Adrenal gland (tissue), 19 donors: Measurements from ENCODE around the gene RRM1. TPM values are rescaled to one million over a fixed set of nuclear protein-coding genes. Genes with fewer than 3 reads are reported as not detected.

Experiments
- DNase-seq, 7 donors: peaks; one replicate each; pipeline ENCODE4 v3.0.0-alpha.2; 2019 to 2020
- H3K27ac ChIP-seq, 5 donors: fragments of 200-600 bp; sonication (generic) in 4 of 5; 1 replicate in 3 of 5; 2 replicates in 2 of 5; pipeline versions ENCODE4 v1.5.1 to v1.8.0; 2016 to 2020; ENCODE audit warnings: mild to moderate bottlenecking in 1 of 5
- H3K27me3 ChIP-seq: fragments of 200-600 bp; 2 replicates; pipeline ENCODE4 v1.8.0; 2021
- H3K36me3 ChIP-seq, 2 donors: fragments of 200-600 bp; replicated peaks in 1 of 2; 1 replicate in 1 of 2; 2 replicates in 1 of 2; pipeline versions ENCODE4 v1.5.1 to v1.8.0; 2018 to 2022
- H3K4me1 ChIP-seq, 2 donors: fragments of 200-600 bp; replicated peaks in 1 of 2; 1 replicate in 1 of 2; 2 replicates in 1 of 2; pipeline versions ENCODE4 v1.5.1 to v1.8.0; 2018 to 2021
- H3K4me3 ChIP-seq, 4 donors: fragments of 200-600 bp; sonication (generic) in 3 of 4; one replicate each; pipeline ENCODE4 v1.5.1; 2016 to 2018
- H3K9me3 ChIP-seq, 3 donors: fragments of 200-600 bp; sonication (generic) in 1 of 3; replicated peaks in 1 of 3; 1 replicate in 2 of 3; 2 replicates in 1 of 3; pipeline versions ENCODE4 v1.5.1 to v1.8.0; 2016 to 2021
- POLR2A ChIP-seq, 2 donors: fragments of 450-650 bp; IDR thresholded peaks; one replicate each; pipeline ENCODE4 v1.6.1; 2017; ENCODE audit warnings: antibody characterized with exemption in 2 of 2, mild to moderate bottlenecking in 2 of 2, moderate library complexity in 1 of 2
- WGBS, 4 donors: extraction: QIAGEN DNeasy Blood & Tissue Kit in 2 of 4; methylation state at CpG; one replicate each; pipeline versions ENCODE4 v1.1.5 to v1.1.7; 2013 to 2017; 5-methylcytosine and 5-hydroxymethylcytosine counted together
- intact Hi-C, 2 donors: fragments of 100-400 bp; cut with DNase I; formaldehyde crosslinking; loops; one replicate each; pipeline versions ENCODE4 v1.14.1 to v1.15.0; 2022 to 2023
- long read RNA-seq, 10 donors: library from polyadenylated mRNA in 3 of 10; unstranded in 2 of 10; stranded (forward) in 1 of 10; transcript quantifications; one replicate each; pipeline ENCODE4 v2.0.0 and lab custom pipeline, GENCODE V29; 2021 to 2026
- polyA plus RNA-seq, 3 donors: library from polyadenylated mRNA; stranded (reverse); fragments of 200-250 nt in 2 of 3; fragments of 350-450 nt in 1 of 3; fragmentation: Illumina TruSeq in 1 of 3; extraction: RNeasy Lipid Tissue Mini Kit (QIAGEN cat#74804) in 1 of 3; gene quantifications; one replicate each; pipeline ENCODE4 v1.2.3, GENCODE V29; 2013 to 2014
- total RNA-seq, 9 donors: library from RNA; depleted of rRNA in 4 of 9; stranded (reverse); fragments of >200 nt in 4 of 9; fragments of 120-200 nt in 1 of 9; fragmentation: NEBNext Ultra II Directional in 1 of 9; extraction: Animal tissue kit (Norgen Biotek cat#: 25700) in 1 of 9; gene quantifications; one replicate each; pipeline versions ENCODE4 v1.1.0 to v1.2.4, GENCODE V29; 2013 to 2023
- TF ChIP-seq, protein P1 (sequence below), 6 experiments: fragments of 450-650 bp in 4 of 6; fragments of 200-600 bp in 2 of 6; sonication (generic) in 1 of 6; IDR thresholded peaks; 1 replicate in 5 of 6; 2 replicates in 1 of 6; pipeline versions ENCODE4 v1.5.1 to v1.8.0; 2016 to 2021; ENCODE audit warnings: antibody characterized with exemption in 6 of 6, mild to moderate bottlenecking in 2 of 6, moderate library complexity in 1 of 6
- donor health status: healthy with polysubstance abuse.
- donor health status: Bipolar disorder and iron deficiency.
- donor health status: DM: yes; HTN: yes; CAD: no.
- donor health status: DM: no; HTN: no; CAD: no.
- donor health status: DM: no; HTN: no; CAD: no.
- donor health status: DM: yes; HTN: yes; CAD: no.

The RRM1 gene
- total RNA-seq: 10 to 100 TPM; 36.3 to 99.3 (median 61.4) TPM
- polyA plus RNA-seq: 10 to 100 TPM in 1 of 3 donors, 1 to 10 TPM in 2; 7.2 to 85.6 (median 7.3) TPM
- long read RNA-seq, donor 1, transcript RRM1-201 (19 exons, 3,076 nt): major isoform, 20 of 49 reads
- long read RNA-seq, donor 1, partial matches to known transcripts: 29 of 49 reads
- long read RNA-seq, donor 1, other reads (novel, unspliced or antisense): 0 of 49 reads
- long read RNA-seq, donor 2, transcript RRM1-201 (19 exons, 3,076 nt): major isoform, 8 of 25 reads
- long read RNA-seq, donor 2, partial matches to known transcripts: 16 of 25 reads
- long read RNA-seq, donor 2, other reads (novel, unspliced or antisense): 0 of 25 reads
- long read RNA-seq, donor 3, transcript RRM1-201 (19 exons, 3,076 nt): major isoform, 16 of 28 reads
- long read RNA-seq, donor 3, partial matches to known transcripts: 12 of 28 reads
- long read RNA-seq, donor 3, other reads (novel, unspliced or antisense): 0 of 28 reads
- long read RNA-seq, donor 4, transcript RRM1-201 (19 exons, 3,076 nt): major isoform, 37 of 46 reads
- long read RNA-seq, donor 4, partial matches to known transcripts: 8 of 46 reads
- long read RNA-seq, donor 4, other reads (novel, unspliced or antisense): 1 of 46 reads
- long read RNA-seq, donor 5, transcript RRM1-201 (19 exons, 3,076 nt): major isoform, 139 of 147 reads
- long read RNA-seq, donor 5, partial matches to known transcripts: 7 of 147 reads
- long read RNA-seq, donor 5, other reads (novel, unspliced or antisense): 1 of 147 reads
- long read RNA-seq, donor 6, transcript RRM1-201 (19 exons, 3,076 nt): major isoform, 10 of 13 reads
- long read RNA-seq, donor 6, partial matches to known transcripts: 2 of 13 reads
- long read RNA-seq, donor 6, other reads (novel, unspliced or antisense): 1 of 13 reads
- long read RNA-seq, donor 7, partial matches to known transcripts: 0 of 4 reads
- long read RNA-seq, donor 7, other reads (novel, unspliced or antisense): 0 of 4 reads
- long read RNA-seq, donor 8, transcript RRM1-201 (19 exons, 3,076 nt): major isoform, 22 of 53 reads
- long read RNA-seq, donor 8, partial matches to known transcripts: 31 of 53 reads
- long read RNA-seq, donor 8, other reads (novel, unspliced or antisense): 0 of 53 reads
- long read RNA-seq, donor 9, transcript RRM1-201 (19 exons, 3,076 nt): major isoform, 15 of 28 reads
- long read RNA-seq, donor 9, partial matches to known transcripts: 12 of 28 reads
- long read RNA-seq, donor 9, other reads (novel, unspliced or antisense): 0 of 28 reads
- long read RNA-seq, donor 10, partial matches to known transcripts: 9 of 11 reads
- long read RNA-seq, donor 10, other reads (novel, unspliced or antisense): 0 of 11 reads

- H3K4me1 ChIP-seq: peaks cover 4 to 25% of the 10 kb centered on the region in 2 donors
- intact Hi-C loops: no loop called here
- H3K4me3 ChIP-seq: peak within 1 kb of the TSS; percentile 59 to 94 (median 80)
- WGBS, 4 donors: 0 to 1% (median 0%) methylated on average over 51 to 74 of the region's 74 CpGs
- peak within 1 kb of the TSS; percentile 70 to 98 (median 93) for H3K27ac ChIP-seq
- no peaks in the 10 kb centered on the region for H3K27me3 ChIP-seq
- H3K36me3 ChIP-seq: no peaks in the 10 kb centered on the region
- peak; percentile 34 to 84 for TF ChIP-seq POLR2A (IDR thresholded peaks at IDR 0.05)
- TF ChIP-seq, protein P1, sequence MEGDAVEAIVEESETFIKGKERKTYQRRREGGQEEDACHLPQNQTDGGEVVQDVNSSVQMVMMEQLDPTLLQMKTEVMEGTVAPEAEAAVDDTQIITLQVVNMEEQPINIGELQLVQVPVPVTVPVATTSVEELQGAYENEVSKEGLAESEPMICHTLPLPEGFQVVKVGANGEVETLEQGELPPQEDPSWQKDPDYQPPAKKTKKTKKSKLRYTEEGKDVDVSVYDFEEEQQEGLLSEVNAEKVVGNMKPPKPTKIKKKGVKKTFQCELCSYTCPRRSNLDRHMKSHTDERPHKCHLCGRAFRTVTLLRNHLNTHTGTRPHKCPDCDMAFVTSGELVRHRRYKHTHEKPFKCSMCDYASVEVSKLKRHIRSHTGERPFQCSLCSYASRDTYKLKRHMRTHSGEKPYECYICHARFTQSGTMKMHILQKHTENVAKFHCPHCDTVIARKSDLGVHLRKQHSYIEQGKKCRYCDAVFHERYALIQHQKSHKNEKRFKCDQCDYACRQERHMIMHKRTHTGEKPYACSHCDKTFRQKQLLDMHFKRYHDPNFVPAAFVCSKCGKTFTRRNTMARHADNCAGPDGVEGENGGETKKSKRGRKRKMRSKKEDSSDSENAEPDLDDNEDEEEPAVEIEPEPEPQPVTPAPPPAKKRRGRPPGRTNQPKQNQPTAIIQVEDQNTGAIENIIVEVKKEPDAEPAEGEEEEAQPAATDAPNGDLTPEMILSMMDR (IDR thresholded peaks at IDR 0.05): no peak
- DNase-seq: peak; percentile 93 to 98 (median 96)
- H3K9me3 ChIP-seq: no peaks in the 10 kb centered on the region
Observed at GRCh38 chr11:4094348-4095291, at the start of gene RRM1. Gene RRM1 (plus strand): TSS chr11:4094799. CDS start chr11:4095013, 214 bp downstream.

DNA sequence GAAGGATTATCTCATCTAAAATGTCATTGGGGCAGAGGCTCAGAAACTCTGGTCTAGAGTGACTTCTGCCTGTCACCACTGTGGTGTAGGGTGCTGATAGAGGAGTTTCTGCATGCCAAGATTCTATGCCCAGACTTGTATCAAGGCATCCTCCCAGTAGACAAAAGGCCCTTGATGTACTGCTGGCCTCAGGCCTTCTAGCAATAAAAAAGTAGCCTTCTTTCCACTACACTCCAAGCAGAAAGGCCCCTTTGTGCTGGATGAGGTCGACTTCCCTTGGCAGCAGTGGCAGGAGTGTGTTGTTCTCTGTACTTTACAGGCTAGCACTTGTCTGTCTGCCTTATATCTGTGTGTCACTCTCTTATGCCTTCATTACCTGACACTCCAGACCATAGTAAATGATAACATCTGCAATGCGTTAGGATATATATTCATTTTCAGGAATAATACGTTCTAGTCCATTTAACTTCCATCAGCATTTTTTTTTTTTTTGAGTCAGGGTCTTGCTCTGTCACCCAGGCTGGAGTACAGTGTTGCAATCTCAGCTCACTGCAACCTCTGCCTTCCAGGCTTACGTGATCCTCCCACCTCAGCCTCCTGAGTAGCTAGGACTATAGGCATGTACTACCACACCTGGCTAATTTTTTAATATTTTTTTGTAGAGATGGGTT lies 49.5 kb upstream of the RRM1 start:
- no peak for DNase-seq
- intact Hi-C loops: no loop called here
- Histone ChIP-seq H3K27ac (peak overlapping the region in 2 of 5 donors; percentile 31 to 45), H3K9me3 (no peaks in the 10 kb centered on the region), H3K4me3 (no peak overlapping the region), H3K4me1 (peaks cover 0 to 29% of the 10 kb centered on the region in 2 donors), H3K36me3 (no peaks in the 10 kb centered on the region), H3K27me3 (no peaks in the 10 kb centered on the region)
- no peak for TF ChIP-seq POLR2A (IDR thresholded peaks at IDR 0.05)
- TF ChIP-seq, protein P1 (IDR thresholded peaks at IDR 0.05): no peak
- 53 to 56% (median 55%) methylated on average over 4 of the region's 4 CpGs for WGBS, 4 donors

GRCh38 chr11:4048340-4048739 lies 46.3 kb upstream of the RRM1 start:
- no peak overlapping the region for H3K27ac ChIP-seq
- no peaks in the 10 kb centered on the region for H3K36me3 ChIP-seq
- peaks cover 0 to 22% of the 10 kb centered on the region in 2 donors for H3K4me1 ChIP-seq
- H3K4me3 ChIP-seq: no peak overlapping the region
- intact Hi-C loops: no loop called here
- H3K27me3 ChIP-seq: no peaks in the 10 kb centered on the region
- TF ChIP-seq, protein P1 (IDR thresholded peaks at IDR 0.05): no peak
- no peak for TF ChIP-seq POLR2A (IDR thresholded peaks at IDR 0.05)
- no peaks in the 10 kb centered on the region for H3K9me3 ChIP-seq
- no peak for DNase-seq
